ENCODE measurements around the gene UBE2Q1. TPM values are rescaled to one million over a fixed set of nuclear protein-coding genes. Genes with fewer than 3 reads are reported as not detected.
A peak's percentile ranks its signal among the peaks of the same experiment; 100 is the strongest.

The UBE2Q1 gene
- total and polyA plus RNA-seq, 2 of the 4 experiments (the other 2 are of a cell fraction), result 20.6 to 24.7 TPM

- POLR2A ChIA-PET (ENCODE audit: unreplicated experiment), result no interaction called here
- Histone ChIP-seq H2AK5ac (ENCODE audit: low read depth, low read length) (no peak overlapping the region), H3K4me2 (ENCODE audit: low read depth, low read length) (no peak overlapping the region), H3K27me3 (ENCODE audit: control insufficient read depth, insufficient read depth, low read length) (peaks cover 20% of the 10 kb centered on the region), H3K4ac (ENCODE audit: low read depth, low read length) (no peak overlapping the region), H4K5ac (ENCODE audit: low read depth, low read length) (no peak overlapping the region), H3K4me3 (ENCODE audit: insufficient read depth, low read depth, low read length) (no peak overlapping the region), H3K27ac (ENCODE audit: insufficient read depth, low read length) (no peak overlapping the region), H3K79me1 (ENCODE audit: low read depth in 1 of 2, low read length in 2 of 2) (no peaks in the 10 kb centered on the region), H4K20me1 (ENCODE audit: insufficient read depth, low read length) (peaks cover 14% of the 10 kb centered on the region), H4K91ac (ENCODE audit: insufficient read depth, low read depth, low read length) (no peak overlapping the region), H3K9me1 (ENCODE audit: insufficient read depth, low read length) (peaks cover 11% of the 10 kb centered on the region; the same call in 1 of the 2 replicates), H3K14ac (replicated peaks; ENCODE audit: low read depth, low read length) (no peak overlapping the region), H2BK5ac (ENCODE audit: low read depth, low read length, poor library complexity, severe bottlenecking) (no peak overlapping the region), H3K9ac (ENCODE audit: low read depth, low read length) (no peak overlapping the region), H3K9me3 (ENCODE audit: control insufficient read depth, insufficient read depth, low read length) (no peaks in the 10 kb centered on the region), H3K4me1 (ENCODE audit: control insufficient read depth, insufficient read depth, low read length) (peaks cover 4% of the 10 kb centered on the region; the same call in 1 of the 2 replicates), H2AFZ (replicated peaks; ENCODE audit: low read length, poor library complexity) (no peak overlapping the region), H3K18ac (ENCODE audit: low read depth, low read length) (no peak overlapping the region), H2BK120ac (ENCODE audit: low read depth, low read length) (no peak overlapping the region), H2BK15ac (ENCODE audit: low read depth, low read length) (no peak overlapping the region), H4K8ac (ENCODE audit: low read depth in 2 of 2, low read length in 2 of 2) (no peak overlapping the region), H3K36me3 (ENCODE audit: control insufficient read depth, insufficient read depth, low read length) (peaks cover 18% of the 10 kb centered on the region; the same call in 1 of the 2 replicates), H3K56ac (ENCODE audit: extremely low read depth, insufficient read depth, low read length) (no peak overlapping the region), H3K23ac (ENCODE audit: low read depth, low read length) (no peak overlapping the region), H2AK9ac (replicated peaks; ENCODE audit: low read depth, low read length, poor library complexity) (no peak overlapping the region), H2BK20ac (ENCODE audit: low read depth, low read length) (no peak overlapping the region)
- dilution Hi-C loops (cut with HindIII; ENCODE audit: low sequenced_read_pairs, unreplicated experiment) (no loop called here), intact Hi-C loops (cut with micrococcal nuclease) (no loop called here), in situ Hi-C loops (cut with MboI; ENCODE audit: low sequenced_read_pairs) (no loop called here)
- ATAC-seq (ENCODE audit: low read depth), result peak; percentile 69
- no TSS peak for BruUV-seq (replicated peaks)
- peak; percentile 49 for DNase-seq
- CTCF ChIA-PET, result interaction anchor here (1.0 to 2.9 kb wide), 2 partner anchors 15 to 95 kb away, joined by 3 to 10 read pairs; no protein-coding TSS in a partner anchor
- TF ChIP-seq BHLHE40 (IDR thresholded peaks at IDR 0.05; ENCODE audit: low read depth, low read length) (peak; percentile 80; the same call in 1 of the 2 replicates), USF2 (IDR thresholded peaks at IDR 0.05; ENCODE audit: low read depth, low read length) (peak; percentile 37; the same call in 1 of the 2 replicates), MAFK (IDR thresholded peaks at IDR 0.05; ENCODE audit: low read depth, low read length) (no peak)
- no CpG with 5 or more reads among the region's 7 CpGs for WGBS, 2 experiments (ENCODE audit: extremely low coverage in 2 of 2, insufficient read length in 1 of 2)
These were observed 16.3 kb upstream of the UBE2Q1 start for GRCh38 chr1:154574716-154575115.

Measured in IMR-90 (cell line).